ENCODE measurements around the gene TNRC6B. TPM values are rescaled to one million over a fixed set of nuclear protein-coding genes. Genes with fewer than 3 reads are reported as not detected.
"Not testable (repeated sequence)": the region's sequence is repeated elsewhere in the genome, so short reads cannot be mapped to it uniquely, and the experiment has no call there.

TNRC6B gene
- total and polyA plus RNA-seq, 7 donors = 0.60 to 51.8 (median 26.5) TPM

DNA sequence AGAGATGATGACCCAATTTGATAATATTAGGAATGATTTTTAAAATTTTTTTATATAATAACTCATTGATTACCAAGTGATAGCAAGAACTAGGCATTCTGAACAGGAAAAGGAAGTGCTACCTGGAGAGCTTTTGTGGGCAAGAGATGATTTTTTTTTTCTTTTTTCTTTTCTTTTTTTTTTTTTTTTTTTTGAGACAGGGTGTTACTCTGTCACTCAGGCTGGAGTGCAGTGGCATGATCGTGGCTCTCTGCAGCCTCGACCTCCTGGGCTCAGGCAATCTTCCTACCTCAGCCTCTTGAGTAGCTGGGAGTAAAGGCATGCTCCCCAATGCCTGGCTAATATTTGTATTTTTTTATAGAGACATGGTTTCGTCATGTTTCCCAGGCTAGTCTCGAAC is 40.4 kb downstream of the TNRC6B start:
- Histone ChIP-seq H3K4me3 (no peak overlapping the region), H3K27me3 (no peaks in the 10 kb centered on the region), H3K9me3 (no peaks in the 10 kb centered on the region), H3K36me3 (no peaks in the 10 kb centered on the region), H3K4me1 (peaks cover 0 to 74% (median 62%) of the 10 kb centered on the region in 4 donors), H3K27ac (peak overlapping the region; percentile 34 to 84 (median 73))
- 82 to 91% methylated on average over 4 of the region's 4 CpGs for WGBS, 2 donors
- DNase-seq = no peak
- intact Hi-C loops (cut with DNase I) = no loop called here
- TF ChIP-seq POLR2A (IDR thresholded peaks at IDR 0.05) = no peak
- TF ChIP-seq CTCF (IDR thresholded peaks at IDR 0.05) = no peak
- no peak for TF ChIP-seq EP300 (IDR thresholded peaks at IDR 0.05)
- no peak for TF ChIP-seq POLR2AphosphoS5 (IDR thresholded peaks at IDR 0.05)

- Histone ChIP-seq H3K9me3 (no peaks in the 10 kb centered on the region), H3K4me3 (no peak overlapping the region), H3K36me3 (no peaks in the 10 kb centered on the region), H3K27ac (peak overlapping the region; percentile 34 to 84 (median 73)), H3K27me3 (no peaks in the 10 kb centered on the region), H3K4me1 (peaks cover 0 to 72% (median 58%) of the 10 kb centered on the region in 4 donors)
- DNase-seq = no peak
- intact Hi-C loops (cut with DNase I) = no loop called here
- 77 to 82% methylated on average over 6 of the region's 6 CpGs for WGBS, 2 donors
- TF ChIP-seq EP300 (IDR thresholded peaks at IDR 0.05) = peak in 1 of 4 donors; percentile 17
- peak in 3 of 4 donors; percentile 31 to 44 (median 42) for TF ChIP-seq POLR2AphosphoS5 (IDR thresholded peaks at IDR 0.05)
- no peak for TF ChIP-seq POLR2A (IDR thresholded peaks at IDR 0.05)
- no peak for TF ChIP-seq CTCF (IDR thresholded peaks at IDR 0.05)
Observed at GRCh38 chr22:40218723-40219294, 41.1 kb downstream of the TNRC6B start.

DNA sequence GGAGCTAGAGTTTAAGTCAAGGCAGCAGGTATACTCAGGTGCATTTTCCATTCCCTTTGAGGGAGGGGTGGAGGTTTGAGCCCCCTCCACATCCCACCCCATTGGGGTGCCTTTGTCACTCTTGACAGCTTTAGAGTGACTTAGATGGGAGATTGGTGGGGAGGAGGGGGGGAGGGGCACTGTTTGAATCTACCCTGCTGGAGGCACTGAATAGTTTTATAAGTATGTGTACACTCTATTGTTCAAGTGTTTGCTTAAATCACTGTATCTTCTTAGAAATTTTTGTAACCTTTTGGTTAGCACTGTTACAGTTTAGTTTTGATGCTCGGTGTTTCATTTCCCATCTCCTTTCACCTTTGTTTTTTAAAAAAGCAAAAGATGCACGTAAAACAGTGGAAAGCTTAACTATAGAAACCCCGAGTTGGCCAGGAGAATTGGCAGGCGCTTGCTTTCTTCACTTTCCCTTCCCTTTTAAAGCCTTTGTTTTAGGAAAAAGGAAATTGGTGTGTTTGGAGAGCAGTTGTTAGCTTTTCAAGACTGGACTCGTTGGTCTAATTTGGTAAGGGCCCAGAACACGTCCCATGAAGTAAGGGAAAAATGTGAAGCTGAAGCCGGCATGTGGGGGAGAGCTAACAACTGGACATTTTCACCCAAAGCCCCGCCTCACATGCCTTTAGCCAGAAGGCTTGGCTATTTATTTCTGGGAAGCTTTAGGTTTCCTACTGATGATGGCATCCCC is 42.8 kb downstream of the TNRC6B start:
- no peak overlapping the region for H3K4me3 ChIP-seq
- peaks cover 0 to 71% (median 58%) of the 10 kb centered on the region in 4 donors for H3K4me1 ChIP-seq
- H3K27ac ChIP-seq = peak overlapping the region; percentile 61 to 84 (median 73)
- intact Hi-C loops (cut with DNase I) = loop anchor here (5.0 kb wide), 2 partner anchors 43 to 52 kb away; partner anchors contain the start of gene TNRC6B
- H3K9me3 ChIP-seq = no peaks in the 10 kb centered on the region
- TF ChIP-seq POLR2A (IDR thresholded peaks at IDR 0.05) (no peak), EP300 (IDR thresholded peaks at IDR 0.05) (no peak)
- 70 to 82% methylated on average over 8 of the region's 8 CpGs for WGBS, 2 donors
- H3K27me3 ChIP-seq = no peaks in the 10 kb centered on the region
- no peak for DNase-seq
- no peaks in the 10 kb centered on the region for H3K36me3 ChIP-seq

DNA sequence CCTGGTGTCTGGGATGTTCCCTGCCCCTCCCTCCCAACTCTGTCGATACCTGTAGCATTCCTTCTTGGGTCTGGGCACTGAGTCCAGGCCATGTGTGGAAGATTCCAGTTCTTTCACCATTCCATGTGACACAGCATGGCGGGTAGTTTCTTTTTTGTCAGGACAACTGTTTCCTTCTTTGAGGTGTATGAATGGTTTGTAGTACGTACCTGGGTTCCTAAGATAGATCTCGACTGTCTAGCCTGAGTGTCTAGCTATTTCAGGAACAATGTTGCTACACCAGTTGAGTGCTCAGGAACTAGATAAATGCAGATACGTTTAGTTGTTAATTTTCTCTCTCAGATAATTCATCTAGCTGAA is 43.3 kb downstream of the TNRC6B start:
- Histone ChIP-seq H3K9me3 (no peaks in the 10 kb centered on the region), H3K36me3 (no peaks in the 10 kb centered on the region), H3K27me3 (no peaks in the 10 kb centered on the region), H3K4me1 (peaks cover 0 to 67% (median 55%) of the 10 kb centered on the region in 4 donors), H3K27ac (peak overlapping the region; percentile 61 to 84 (median 73)), H3K4me3 (no peak overlapping the region)
- no peak for DNase-seq
- intact Hi-C loops (cut with DNase I) = loop anchor here (5.0 kb wide), 2 partner anchors 44 to 51 kb away; partner anchors contain the start of gene TNRC6B
- 85 to 91% methylated on average over 5 of the region's 5 CpGs for WGBS, 2 donors
- TF ChIP-seq EP300 (IDR thresholded peaks at IDR 0.05) = no peak
- no peak for TF ChIP-seq CTCF (IDR thresholded peaks at IDR 0.05)
- no peak for TF ChIP-seq POLR2AphosphoS5 (IDR thresholded peaks at IDR 0.05)
- TF ChIP-seq POLR2A (IDR thresholded peaks at IDR 0.05) = no peak

- not testable (repeated sequence) for H3K36me3 ChIP-seq, H3K9me3 ChIP-seq, H3K27ac ChIP-seq, H3K27me3 ChIP-seq, H3K4me3 ChIP-seq, DNase-seq
- H3K4me1 ChIP-seq = peaks cover 0 to 62% (median 54%) of the 10 kb centered on the region in 4 donors
- intact Hi-C loops (cut with DNase I) = loop anchor here (5.0 kb wide), 2 partner anchors 46 to 49 kb away; partner anchors contain the start of gene TNRC6B
- WGBS, 2 donors = 94% methylated on average over 8 of the region's 8 CpGs
Observed at GRCh38 chr22:40222979-40223378, 45.3 kb downstream of the TNRC6B start.
